Activated naive CD8-positive, alpha-beta T cell treated with anti-CD3 and anti-CD28 coated beads, Interleukin-2, amount 50 U/mL, for 24 hours (primary cell): ENCODE results near the gene ZNF730.
"Not testable (repeated sequence)": the region's sequence is repeated elsewhere in the genome, so short reads cannot be mapped to it uniquely, and the experiment has no call there.

ENCODE experiments used
- ATAC-seq: fragments of 150-1000 bp; cut with Tn5 transposase; one replicate; pipeline ENCODE4 v1.10.0; 2021
- DNase-seq: peaks from one replicate; pipeline ENCODE4 v3.0.0; 2021
- H3K27ac Mint-ChIP-seq: one replicate; pipeline ENCODE4 v1.8.0; 2021; ENCODE audit warnings: mild to moderate bottlenecking, mixed read lengths
- H3K27me3 Mint-ChIP-seq: one replicate; pipeline ENCODE4 v1.8.0; 2021; ENCODE audit warnings: mixed read lengths
- H3K36me3 Mint-ChIP-seq: one replicate; pipeline ENCODE4 v1.8.0; 2021; ENCODE audit warnings: low read depth, mixed read lengths
- H3K4me1 Mint-ChIP-seq: one replicate; pipeline ENCODE4 v1.8.0; 2021; ENCODE audit warnings: mixed read lengths
- H3K4me3 Mint-ChIP-seq: one replicate; pipeline ENCODE4 v1.8.0; 2021; ENCODE audit warnings: mild to moderate bottlenecking, moderate library complexity, mixed read lengths
- H3K9me3 Mint-ChIP-seq: one replicate; pipeline ENCODE4 v1.8.0; 2021; ENCODE audit warnings: mixed read lengths

ZNF730 gene

GRCh38 chr19:23160766-23161165, 43.9 kb downstream of the ZNF730 start:
- no peaks in the 10 kb centered on the region for H3K36me3 Mint-ChIP-seq
- H3K27me3 Mint-ChIP-seq, result no peaks in the 10 kb centered on the region
- no peak overlapping the region for H3K27ac Mint-ChIP-seq
- no peaks in the 10 kb centered on the region for H3K4me1 Mint-ChIP-seq
- ATAC-seq, result no peak
- H3K4me3 Mint-ChIP-seq, result no peak overlapping the region
- peaks cover 26% of the 10 kb centered on the region for H3K9me3 Mint-ChIP-seq
- DNase-seq, result no peak

- H3K4me1 Mint-ChIP-seq, H3K27ac Mint-ChIP-seq, H3K4me3 Mint-ChIP-seq, H3K9me3 Mint-ChIP-seq, H3K27me3 Mint-ChIP-seq, DNase-seq, H3K36me3 Mint-ChIP-seq, ATAC-seq: not testable (repeated sequence)
Measured at GRCh38 chr19:23168286-23168685, 51.5 kb downstream of the ZNF730 start.

- no peaks in the 10 kb centered on the region for H3K36me3 Mint-ChIP-seq
- ATAC-seq, result no peak
- H3K9me3 Mint-ChIP-seq, result peaks cover 19% of the 10 kb centered on the region
- no peak for DNase-seq
- H3K4me3 Mint-ChIP-seq, result no peak overlapping the region
- no peaks in the 10 kb centered on the region for H3K4me1 Mint-ChIP-seq
- no peaks in the 10 kb centered on the region for H3K27me3 Mint-ChIP-seq
- no peak overlapping the region for H3K27ac Mint-ChIP-seq
Measured at GRCh38 chr19:23183251-23183650, 66.4 kb downstream of the ZNF730 start.

DNA sequence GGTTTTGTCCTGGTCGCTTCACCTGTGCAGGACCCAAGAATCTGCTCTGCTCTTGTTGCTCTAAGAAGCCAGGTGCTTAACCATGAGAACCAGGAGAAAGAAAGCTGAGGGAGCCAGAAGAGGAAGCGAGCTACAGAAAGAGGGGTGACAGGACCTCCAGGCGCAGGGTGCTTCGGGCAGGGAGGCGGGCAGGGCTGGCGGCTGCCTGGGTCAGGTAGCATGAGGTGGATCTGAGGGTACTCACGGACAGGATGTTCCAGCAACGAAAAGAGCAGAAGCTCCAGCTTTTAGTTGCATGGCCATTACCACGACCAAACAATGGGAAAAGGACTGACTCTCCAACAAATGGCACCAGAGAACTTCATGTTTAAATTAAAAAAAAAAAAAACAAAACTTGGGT, 73.5 kb downstream of the ZNF730 start:
- ATAC-seq (no peak), DNase-seq (no peak)
- no peaks in the 10 kb centered on the region for H3K36me3 Mint-ChIP-seq
- H3K27ac Mint-ChIP-seq, result no peak overlapping the region
- no peaks in the 10 kb centered on the region for H3K4me1 Mint-ChIP-seq
- no peak overlapping the region for H3K4me3 Mint-ChIP-seq
- H3K27me3 Mint-ChIP-seq, result no peaks in the 10 kb centered on the region
- H3K9me3 Mint-ChIP-seq, result peaks cover 28% of the 10 kb centered on the region
